HepG2 (cell line): Measurements from ENCODE around the gene APBB3. TPM values are rescaled to one million over a fixed set of nuclear protein-coding genes. Genes with fewer than 3 reads are reported as not detected.

ENCODE experiments used
- CCAR2 ChIP-seq: fragments of 200-400 bp; formaldehyde crosslinking; optimal IDR thresholded peaks from 2 replicates; pipeline ENCODE3; 2018; ENCODE audit warnings: low read depth, mild to moderate bottlenecking, low read length, moderate library complexity
- HES4 ChIP-seq: sonication (generic); formaldehyde crosslinking; IDR thresholded peaks from 2 replicates; pipeline ENCODE4 v1.9.0; 2021; ENCODE audit warnings: mild to moderate bottlenecking, missing genetic modification reagents, borderline replicate concordance
- KDM5B ChIP-seq: sonication (generic); formaldehyde crosslinking; IDR thresholded peaks from 2 replicates; pipeline ENCODE4 v1.4.0; 2020; ENCODE audit warnings: missing genetic modification reagents, mild to moderate bottlenecking, borderline replicate concordance
- KMT2A ChIP-seq: sonication (generic); formaldehyde crosslinking; IDR thresholded peaks from 2 replicates; pipeline ENCODE4 v1.4.0; 2020; ENCODE audit warnings: missing genetic modification reagents
- MTF1 ChIP-seq: sonication (generic); formaldehyde crosslinking; IDR thresholded peaks from 2 replicates; pipeline ENCODE4 v1.5.0; 2020; ENCODE audit warnings: missing genetic modification reagents
- NFIC ChIP-seq: IDR thresholded peaks from 2 replicates; pipeline ENCODE4 v1.6.1; 2012; ENCODE audit warnings: mild to moderate bottlenecking, low read length, inconsistent platforms
- POLR2AphosphoS2 ChIP-seq: IDR thresholded peaks from 2 replicates; pipeline ENCODE4 v1.6.1; 2011; ENCODE audit warnings: low read depth, low read length, improper control_type of control experiment
- PRMT3 ChIP-seq: sonication (generic); formaldehyde crosslinking; IDR thresholded peaks from 2 replicates; pipeline ENCODE4 v1.8.1; 2022; ENCODE audit warnings: low read depth, mild to moderate bottlenecking, moderate library complexity, missing genetic modification reagents, borderline replicate concordance
- REPIN1 ChIP-seq: sonication (generic); formaldehyde crosslinking; IDR thresholded peaks from 2 replicates; pipeline ENCODE4 v1.8.0; 2022; ENCODE audit warnings: missing genetic modification reagents, low read depth, mild to moderate bottlenecking, borderline replicate concordance
- REXO4 ChIP-seq: sonication (generic); formaldehyde crosslinking; IDR thresholded peaks from 2 replicates; pipeline ENCODE4 v1.8.0; 2022; ENCODE audit warnings: missing genetic modification reagents, mild to moderate bottlenecking, borderline replicate concordance
- RNF219 ChIP-seq: sonication (generic); formaldehyde crosslinking; IDR thresholded peaks from 2 replicates; pipeline ENCODE4 v1.5.0; 2020; ENCODE audit warnings: mild to moderate bottlenecking, missing genetic modification reagents
- XBP1 ChIP-seq: sonication (generic); formaldehyde crosslinking; IDR thresholded peaks from 2 replicates; pipeline ENCODE4 v1.5.0; 2020; ENCODE audit warnings: missing genetic modification reagents
- ZBTB49 ChIP-seq: sonication (generic); formaldehyde crosslinking; IDR thresholded peaks from 2 replicates; pipeline ENCODE4 v1.4.0; 2020; ENCODE audit warnings: missing genetic modification reagents, borderline replicate concordance
- ZFP1 ChIP-seq: IDR thresholded peaks from 2 replicates; pipeline ENCODE4 v1.6.1; 2016
- ZFX ChIP-seq: sonication (generic); formaldehyde crosslinking; IDR thresholded peaks from 2 replicates; pipeline ENCODE4 v1.4.0; 2020; ENCODE audit warnings: mild to moderate bottlenecking, low read depth, missing genetic modification reagents, moderate library complexity
- ZKSCAN1 ChIP-seq: fragments of 150-350 bp; IDR thresholded peaks from 2 replicates; pipeline ENCODE4 v1.6.1; 2014; ENCODE audit warnings: low read length
- ZNF143 ChIP-seq: sonication (generic); formaldehyde crosslinking; IDR thresholded peaks from 2 replicates; pipeline ENCODE4 v1.4.0; 2020; ENCODE audit warnings: missing genetic modification reagents
- ZNF251 ChIP-seq: sonication (generic); formaldehyde crosslinking; IDR thresholded peaks from 2 replicates; pipeline ENCODE4 v1.9.0; 2021; ENCODE audit warnings: mild to moderate bottlenecking, missing genetic modification reagents
- ZNF446 ChIP-seq: sonication (generic); formaldehyde crosslinking; IDR thresholded peaks from 2 replicates; pipeline ENCODE4 v1.5.0; 2020; ENCODE audit warnings: mild to moderate bottlenecking, missing genetic modification reagents
- ZNF547 ChIP-seq: sonication (generic); formaldehyde crosslinking; IDR thresholded peaks from 2 replicates; pipeline ENCODE4 v1.5.1; 2020; ENCODE audit warnings: mild to moderate bottlenecking, missing genetic modification reagents
- ZNF607 ChIP-seq: sonication (generic); formaldehyde crosslinking; IDR thresholded peaks from 2 replicates; pipeline ENCODE4 v1.5.1; 2020; ENCODE audit warnings: missing genetic modification reagents, mild to moderate bottlenecking, borderline replicate concordance
- ZNF619 ChIP-seq: sonication (generic); formaldehyde crosslinking; IDR thresholded peaks from 2 replicates; pipeline ENCODE4 v1.4.0; 2020; ENCODE audit warnings: mild to moderate bottlenecking, missing genetic modification reagents
- ZNF709 ChIP-seq: sonication (generic); formaldehyde crosslinking; IDR thresholded peaks from 2 replicates; pipeline ENCODE4 v1.5.0; 2020; ENCODE audit warnings: mild to moderate bottlenecking, missing genetic modification reagents
- polyA plus RNA-seq, 8 experiments: library from polyadenylated mRNA; depleted of rRNA in 3 of 8; stranded (reverse) in 7 of 8; unstranded in 1 of 8; fragments of >200 nt; fragmentation: Illumina TruSeq in 4 of 8; extraction: Trizol in 4 of 8; gene quantifications; 2 replicates each; pipeline versions ENCODE4 v1.2.1 to v1.2.3, GENCODE V29; 2011 to 2016; ENCODE audit warnings: low read depth in 4 of 8, missing spikeins in 1 of 8, mixed read lengths in 1 of 8; ENCODE audit not compliant: insufficient read depth in 1 of 8
- total RNA-seq, 5 experiments: library from RNA; depleted of rRNA; stranded (reverse); fragments of >200 nt; fragmentation: Illumina TruSeq; extraction: Trizol; gene quantifications; 2 replicates each; pipeline ENCODE4 v1.2.3, GENCODE V29; 2016; ENCODE audit warnings: low read depth in 1 of 5
- TF ChIP-seq, protein P1 (sequence below): sonication (generic); formaldehyde crosslinking; IDR thresholded peaks from 2 replicates; pipeline ENCODE4 v1.4.0; 2020; ENCODE audit warnings: missing genetic modification reagents

Gene APBB3
- total and polyA plus RNA-seq, 2 of the 13 experiments (the other 11 are each of a cell fraction or from before 2014, with no cell fraction given), result 0.38 to 0.78 TPM

DNA sequence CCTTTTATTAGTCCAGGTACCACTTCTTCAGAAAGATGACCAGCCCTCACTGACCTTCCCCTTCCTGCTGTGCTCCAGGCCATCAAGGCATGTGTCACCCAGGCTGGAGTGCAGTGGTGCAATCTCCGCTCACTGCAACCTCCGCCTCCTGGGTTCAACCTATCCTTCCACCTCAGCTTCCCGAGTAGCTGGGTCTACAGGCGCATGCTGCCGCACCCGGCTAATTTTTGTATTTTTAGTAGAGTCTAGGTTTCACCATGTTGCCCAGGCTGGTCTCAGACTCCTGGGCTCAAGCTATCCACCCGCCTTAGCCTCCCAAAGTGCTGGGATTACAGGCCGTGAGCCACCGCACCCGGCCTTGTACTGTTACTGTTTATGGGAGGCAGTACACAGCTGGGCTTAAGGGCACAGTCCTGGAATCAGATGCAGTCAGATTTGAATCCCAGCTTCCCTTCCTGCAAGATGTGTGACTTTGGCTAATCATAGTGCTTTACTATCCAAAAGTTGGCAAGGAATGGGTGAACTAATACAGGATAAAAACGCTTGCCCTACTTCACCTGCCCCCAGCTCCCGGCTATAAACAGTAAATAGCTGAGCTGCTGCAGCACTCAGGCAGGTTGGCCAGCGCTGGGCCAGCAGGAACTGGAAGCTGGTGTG is 17.4 kb downstream of the APBB3 start (continued):
- TF ChIP-seq RNF219 (CRISPR knock-in tag) (no peak), KMT2A (CRISPR knock-in tag) (no peak; the same call in 1 of the 2 replicates), ZNF547 (no peak; the same call in 1 of the 2 replicates), MTF1 (CRISPR knock-in tag) (no peak), PRMT3 (CRISPR knock-in tag) (no peak), CCAR2 (no peak), ZBTB49 (CRISPR knock-in tag) (no peak), ZKSCAN1 (no peak), NFIC (no peak), REPIN1 (CRISPR knock-in tag) (0 out of 2 replicates have a peak, but pooled peaks have one; percentile 56), HES4 (peak; percentile 59; the same call in 1 of the 2 replicates), XBP1 (CRISPR knock-in tag) (no peak), REXO4 (no peak), ZNF619 (CRISPR knock-in tag) (no peak), ZFP1 (CRISPR knock-in tag) (no peak), ZNF143 (CRISPR knock-in tag) (no peak), ZNF709 (CRISPR knock-in tag) (peak; percentile 80; the same call in 1 of the 2 replicates), ZNF446 (CRISPR knock-in tag) (no peak), POLR2AphosphoS2 (no peak), ZNF251 (CRISPR knock-in tag) (no peak), ZNF607 (CRISPR knock-in tag) (no peak; the same call in 1 of the 2 replicates), KDM5B (CRISPR knock-in tag) (0 out of 2 replicates have a peak, but pooled peaks have one; percentile 2), ZFX (peak; percentile 75)
- TF ChIP-seq, protein P1, sequence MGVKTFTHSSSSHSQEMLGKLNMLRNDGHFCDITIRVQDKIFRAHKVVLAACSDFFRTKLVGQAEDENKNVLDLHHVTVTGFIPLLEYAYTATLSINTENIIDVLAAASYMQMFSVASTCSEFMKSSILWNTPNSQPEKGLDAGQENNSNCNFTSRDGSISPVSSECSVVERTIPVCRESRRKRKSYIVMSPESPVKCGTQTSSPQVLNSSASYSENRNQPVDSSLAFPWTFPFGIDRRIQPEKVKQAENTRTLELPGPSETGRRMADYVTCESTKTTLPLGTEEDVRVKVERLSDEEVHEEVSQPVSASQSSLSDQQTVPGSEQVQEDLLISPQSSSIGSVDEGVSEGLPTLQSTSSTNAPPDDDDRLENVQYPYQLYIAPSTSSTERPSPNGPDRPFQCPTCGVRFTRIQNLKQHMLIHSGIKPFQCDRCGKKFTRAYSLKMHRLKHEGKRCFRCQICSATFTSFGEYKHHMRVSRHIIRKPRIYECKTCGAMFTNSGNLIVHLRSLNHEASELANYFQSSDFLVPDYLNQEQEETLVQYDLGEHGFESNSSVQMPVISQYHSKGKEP (CRISPR knock-in tag), result no peak
